HepG2 (cell line): ENCODE measurements around the gene NOP58. TPM values are rescaled to one million over a fixed set of nuclear protein-coding genes. Genes with fewer than 3 reads are reported as not detected.
A peak's percentile ranks its signal among the peaks of the same experiment; 100 is the strongest.

Experiments used
- CBX1 ChIP-seq: IDR thresholded peaks from one replicate; pipeline ENCODE4 v1.6.1; 2016; ENCODE audit warnings: antibody characterized with exemption, low read depth
- CENPT ChIP-seq: sonication (generic); formaldehyde crosslinking; IDR thresholded peaks from 2 replicates; pipeline ENCODE4 v1.8.0; 2022; ENCODE audit warnings: low read depth, mild to moderate bottlenecking, moderate library complexity, missing genetic modification reagents
- CREB1 ChIP-seq, 2 experiments: fragments of 450-650 bp in 1 of 2; IDR thresholded peaks; 2 replicates each; pipeline ENCODE4 v1.6.1; 2016 to 2017; ENCODE audit warnings: control low read depth in 1 of 2, mild to moderate bottlenecking in 1 of 2, missing compliant biosample characterization in 1 of 2, missing genetic modification characterization in 1 of 2
- HOXA9 ChIP-seq: sonication (generic); formaldehyde crosslinking; IDR thresholded peaks from 2 replicates; pipeline ENCODE4 v1.8.1; 2022; ENCODE audit warnings: missing genetic modification reagents, mild to moderate bottlenecking, moderate library complexity, borderline replicate concordance
- KLF16 ChIP-seq, 2 experiments: sonication (generic) in 1 of 2; formaldehyde crosslinking in 1 of 2; IDR thresholded peaks; 2 replicates each; pipeline versions ENCODE4 v1.6.1 to v1.8.0; 2016 to 2023; ENCODE audit warnings: missing genetic modification reagents in 2 of 2, missing compliant biosample characterization in 1 of 2
- MTF1 ChIP-seq: sonication (generic); formaldehyde crosslinking; IDR thresholded peaks from 2 replicates; pipeline ENCODE4 v1.5.0; 2020; ENCODE audit warnings: missing genetic modification reagents
- NCOA1 ChIP-seq: sonication (generic); formaldehyde crosslinking; IDR thresholded peaks from 2 replicates; pipeline ENCODE4 v1.9.0; 2021; ENCODE audit warnings: missing genetic modification reagents
- SP2 ChIP-seq: sonication (generic); formaldehyde crosslinking; IDR thresholded peaks from 2 replicates; pipeline ENCODE4 v1.5.1; 2020; ENCODE audit warnings: mild to moderate bottlenecking, missing genetic modification reagents
- SP5 ChIP-seq: IDR thresholded peaks from 2 replicates; pipeline ENCODE4 v1.6.1; 2016; ENCODE audit warnings: low read depth, borderline replicate concordance
- ZBTB21 ChIP-seq: sonication (generic); formaldehyde crosslinking; IDR thresholded peaks from 2 replicates; pipeline ENCODE4 v1.4.0; 2020; ENCODE audit warnings: missing genetic modification reagents
- ZFP36L1 ChIP-seq: sonication (generic); formaldehyde crosslinking; IDR thresholded peaks from 2 replicates; pipeline ENCODE4 v1.8.0; 2022; ENCODE audit warnings: mild to moderate bottlenecking, missing genetic modification reagents, moderate library complexity
- ZMYM4 ChIP-seq: sonication (generic); formaldehyde crosslinking; IDR thresholded peaks from 2 replicates; pipeline ENCODE4 v1.8.1; 2023; ENCODE audit warnings: mild to moderate bottlenecking, missing genetic modification reagents
- ZNF549 ChIP-seq: sonication (generic); formaldehyde crosslinking; IDR thresholded peaks from 2 replicates; pipeline ENCODE4 v1.5.0; 2020; ENCODE audit warnings: missing genetic modification reagents
- ZNF558 ChIP-seq: sonication (generic); formaldehyde crosslinking; IDR thresholded peaks from 2 replicates; pipeline ENCODE4 v1.9.0; 2022; ENCODE audit warnings: mild to moderate bottlenecking, missing genetic modification reagents, borderline replicate concordance
- ZNF841 ChIP-seq: sonication (generic); formaldehyde crosslinking; IDR thresholded peaks from 2 replicates; pipeline ENCODE4 v1.8.1; 2023; ENCODE audit warnings: missing genetic modification reagents, borderline replicate concordance
- polyA plus RNA-seq, 8 experiments: library from polyadenylated mRNA; depleted of rRNA in 3 of 8; stranded (reverse) in 7 of 8; unstranded in 1 of 8; fragments of >200 nt; fragmentation: Illumina TruSeq in 4 of 8; extraction: Trizol in 4 of 8; gene quantifications; 2 replicates each; pipeline versions ENCODE4 v1.2.1 to v1.2.3, GENCODE V29; 2011 to 2016; ENCODE audit warnings: low read depth in 4 of 8, missing spikeins in 1 of 8, mixed read lengths in 1 of 8; ENCODE audit not compliant: insufficient read depth in 1 of 8
- total RNA-seq, 5 experiments: library from RNA; depleted of rRNA; stranded (reverse); fragments of >200 nt; fragmentation: Illumina TruSeq; extraction: Trizol; gene quantifications; 2 replicates each; pipeline ENCODE4 v1.2.3, GENCODE V29; 2016; ENCODE audit warnings: low read depth in 1 of 5
- TF ChIP-seq, protein P1 (sequence below): sonication (generic); formaldehyde crosslinking; IDR thresholded peaks from 2 replicates; pipeline ENCODE4 v1.4.0; 2020; ENCODE audit warnings: missing genetic modification reagents
- TF ChIP-seq, protein P2 (sequence below): IDR thresholded peaks from 2 replicates; pipeline ENCODE4 v1.6.1; 2016; ENCODE audit warnings: missing compliant biosample characterization, missing genetic modification reagents, borderline replicate concordance
- TF ChIP-seq, protein P3 (sequence below): sonication (generic); formaldehyde crosslinking; IDR thresholded peaks from 2 replicates; pipeline ENCODE4 v1.9.0; 2022; ENCODE audit warnings: low read depth, missing genetic modification reagents

Gene NOP58
- total and polyA plus RNA-seq, 2 of the 13 experiments (the other 11 are each of a cell fraction or from before 2014, with no cell fraction given): 74.9 to 203 TPM

DNA sequence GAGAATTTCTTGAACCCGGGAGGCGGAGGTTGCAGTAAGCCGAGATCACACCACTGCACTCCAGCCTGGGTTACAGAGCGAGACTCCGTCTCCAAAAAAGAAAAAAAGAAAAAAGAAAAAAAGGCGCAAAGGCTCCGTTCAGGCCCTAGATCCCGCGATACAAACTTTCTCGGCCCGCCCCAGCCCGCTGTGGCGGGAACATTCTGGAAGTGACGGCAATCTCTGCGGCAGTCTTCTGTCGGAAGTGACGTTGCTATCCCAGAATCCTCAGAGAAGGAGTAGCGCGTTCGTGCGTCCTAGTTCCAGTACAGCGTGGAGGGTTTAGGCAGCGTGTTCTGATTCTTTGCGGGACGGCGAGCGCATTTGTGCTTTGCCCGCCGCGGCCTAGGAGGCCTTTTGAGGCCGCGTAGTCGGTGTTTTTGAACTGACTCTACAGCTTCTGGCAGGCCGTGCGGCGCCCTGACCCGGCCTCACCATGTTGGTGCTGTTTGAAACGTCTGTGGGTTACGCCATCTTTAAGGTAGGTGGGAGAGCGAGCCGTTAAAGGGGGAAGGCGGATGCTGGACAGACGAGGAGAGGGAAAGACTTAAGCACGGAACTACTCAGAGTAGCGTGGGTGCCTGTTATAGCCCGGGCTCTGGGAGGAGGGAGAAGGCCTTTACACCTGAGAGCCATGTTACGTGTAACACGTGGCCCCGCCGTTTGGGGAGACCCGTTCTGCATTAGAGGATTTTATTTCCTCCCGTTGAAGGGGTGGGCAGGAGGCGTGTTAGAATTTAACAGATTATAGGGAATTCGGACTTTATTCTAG, at the start of gene NOP58 (continued):
- TF ChIP-seq, protein P1, sequence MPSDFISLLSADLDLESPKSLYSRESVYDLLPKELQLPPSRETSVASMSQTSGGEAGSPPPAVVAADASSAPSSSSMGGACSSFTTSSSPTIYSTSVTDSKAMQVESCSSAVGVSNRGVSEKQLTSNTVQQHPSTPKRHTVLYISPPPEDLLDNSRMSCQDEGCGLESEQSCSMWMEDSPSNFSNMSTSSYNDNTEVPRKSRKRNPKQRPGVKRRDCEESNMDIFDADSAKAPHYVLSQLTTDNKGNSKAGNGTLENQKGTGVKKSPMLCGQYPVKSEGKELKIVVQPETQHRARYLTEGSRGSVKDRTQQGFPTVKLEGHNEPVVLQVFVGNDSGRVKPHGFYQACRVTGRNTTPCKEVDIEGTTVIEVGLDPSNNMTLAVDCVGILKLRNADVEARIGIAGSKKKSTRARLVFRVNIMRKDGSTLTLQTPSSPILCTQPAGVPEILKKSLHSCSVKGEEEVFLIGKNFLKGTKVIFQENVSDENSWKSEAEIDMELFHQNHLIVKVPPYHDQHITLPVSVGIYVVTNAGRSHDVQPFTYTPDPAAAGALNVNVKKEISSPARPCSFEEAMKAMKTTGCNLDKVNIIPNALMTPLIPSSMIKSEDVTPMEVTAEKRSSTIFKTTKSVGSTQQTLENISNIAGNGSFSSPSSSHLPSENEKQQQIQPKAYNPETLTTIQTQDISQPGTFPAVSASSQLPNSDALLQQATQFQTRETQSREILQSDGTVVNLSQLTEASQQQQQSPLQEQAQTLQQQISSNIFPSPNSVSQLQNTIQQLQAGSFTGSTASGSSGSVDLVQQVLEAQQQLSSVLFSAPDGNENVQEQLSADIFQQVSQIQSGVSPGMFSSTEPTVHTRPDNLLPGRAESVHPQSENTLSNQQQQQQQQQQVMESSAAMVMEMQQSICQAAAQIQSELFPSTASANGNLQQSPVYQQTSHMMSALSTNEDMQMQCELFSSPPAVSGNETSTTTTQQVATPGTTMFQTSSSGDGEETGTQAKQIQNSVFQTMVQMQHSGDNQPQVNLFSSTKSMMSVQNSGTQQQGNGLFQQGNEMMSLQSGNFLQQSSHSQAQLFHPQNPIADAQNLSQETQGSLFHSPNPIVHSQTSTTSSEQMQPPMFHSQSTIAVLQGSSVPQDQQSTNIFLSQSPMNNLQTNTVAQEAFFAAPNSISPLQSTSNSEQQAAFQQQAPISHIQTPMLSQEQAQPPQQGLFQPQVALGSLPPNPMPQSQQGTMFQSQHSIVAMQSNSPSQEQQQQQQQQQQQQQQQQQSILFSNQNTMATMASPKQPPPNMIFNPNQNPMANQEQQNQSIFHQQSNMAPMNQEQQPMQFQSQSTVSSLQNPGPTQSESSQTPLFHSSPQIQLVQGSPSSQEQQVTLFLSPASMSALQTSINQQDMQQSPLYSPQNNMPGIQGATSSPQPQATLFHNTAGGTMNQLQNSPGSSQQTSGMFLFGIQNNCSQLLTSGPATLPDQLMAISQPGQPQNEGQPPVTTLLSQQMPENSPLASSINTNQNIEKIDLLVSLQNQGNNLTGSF (CRISPR knock-in tag): peak; percentile 41
- TF ChIP-seq CREB1 (IDR thresholded peaks at IDR 0.05): peak; percentile 97
- TF ChIP-seq CREB1 (CRISPR knock-in tag; IDR thresholded peaks at IDR 0.05): peak; percentile 99
- no peak for TF ChIP-seq ZNF549
- TF ChIP-seq ZBTB21: peak; percentile 98
- TF ChIP-seq SP5: peak; percentile 48; the same call in 1 of the 2 replicates
- peak; percentile 90 for TF ChIP-seq ZMYM4
- TF ChIP-seq HOXA9: 0 out of 2 replicates have a peak, but pooled peaks have one; percentile 17
- peak; percentile 48 for TF ChIP-seq CBX1
- peak; percentile 61; the same call in 1 of the 2 replicates for TF ChIP-seq NCOA1 (CRISPR knock-in tag)
- TF ChIP-seq, protein P2, sequence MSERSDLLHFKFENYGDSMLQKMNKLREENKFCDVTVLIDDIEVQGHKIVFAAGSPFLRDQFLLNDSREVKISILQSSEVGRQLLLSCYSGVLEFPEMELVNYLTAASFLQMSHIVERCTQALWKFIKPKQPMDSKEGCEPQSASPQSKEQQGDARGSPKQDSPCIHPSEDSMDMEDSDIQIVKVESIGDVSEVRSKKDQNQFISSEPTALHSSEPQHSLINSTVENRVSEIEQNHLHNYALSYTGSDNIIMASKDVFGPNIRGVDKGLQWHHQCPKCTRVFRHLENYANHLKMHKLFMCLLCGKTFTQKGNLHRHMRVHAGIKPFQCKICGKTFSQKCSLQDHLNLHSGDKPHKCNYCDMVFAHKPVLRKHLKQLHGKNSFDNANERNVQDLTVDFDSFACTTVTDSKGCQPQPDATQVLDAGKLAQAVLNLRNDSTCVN (CRISPR knock-in tag): peak; percentile 85
- TF ChIP-seq, protein P3, sequence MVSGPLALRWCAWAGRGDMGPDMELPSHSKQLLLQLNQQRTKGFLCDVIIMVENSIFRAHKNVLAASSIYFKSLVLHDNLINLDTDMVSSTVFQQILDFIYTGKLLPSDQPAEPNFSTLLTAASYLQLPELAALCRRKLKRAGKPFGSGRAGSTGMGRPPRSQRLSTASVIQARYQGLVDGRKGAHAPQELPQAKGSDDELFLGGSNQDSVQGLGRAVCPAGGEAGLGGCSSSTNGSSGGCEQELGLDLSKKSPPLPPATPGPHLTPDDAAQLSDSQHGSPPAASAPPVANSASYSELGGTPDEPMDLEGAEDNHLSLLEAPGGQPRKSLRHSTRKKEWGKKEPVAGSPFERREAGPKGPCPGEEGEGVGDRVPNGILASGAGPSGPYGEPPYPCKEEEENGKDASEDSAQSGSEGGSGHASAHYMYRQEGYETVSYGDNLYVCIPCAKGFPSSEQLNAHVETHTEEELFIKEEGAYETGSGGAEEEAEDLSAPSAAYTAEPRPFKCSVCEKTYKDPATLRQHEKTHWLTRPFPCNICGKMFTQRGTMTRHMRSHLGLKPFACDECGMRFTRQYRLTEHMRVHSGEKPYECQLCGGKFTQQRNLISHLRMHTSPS (CRISPR knock-in tag): no peak
- no peak for TF ChIP-seq CENPT (CRISPR knock-in tag)
- TF ChIP-seq MTF1 (CRISPR knock-in tag): peak; percentile 31; the same call in 1 of the 2 replicates
- no peak for TF ChIP-seq ZNF841 (CRISPR knock-in tag)
- peak; percentile 71 for TF ChIP-seq SP2 (CRISPR knock-in tag)
- peak in 1 of 2 experiments; percentile 99; a peak in 2 of 4 replicates for TF ChIP-seq KLF16 (CRISPR knock-in tag; IDR thresholded peaks at IDR 0.05)
- TF ChIP-seq ZNF558 (CRISPR knock-in tag): peak; percentile 93
- no peak; the same call in none of the 2 replicates for TF ChIP-seq ZFP36L1
